Measurements from ENCODE around the gene MIPEP.

DNA sequence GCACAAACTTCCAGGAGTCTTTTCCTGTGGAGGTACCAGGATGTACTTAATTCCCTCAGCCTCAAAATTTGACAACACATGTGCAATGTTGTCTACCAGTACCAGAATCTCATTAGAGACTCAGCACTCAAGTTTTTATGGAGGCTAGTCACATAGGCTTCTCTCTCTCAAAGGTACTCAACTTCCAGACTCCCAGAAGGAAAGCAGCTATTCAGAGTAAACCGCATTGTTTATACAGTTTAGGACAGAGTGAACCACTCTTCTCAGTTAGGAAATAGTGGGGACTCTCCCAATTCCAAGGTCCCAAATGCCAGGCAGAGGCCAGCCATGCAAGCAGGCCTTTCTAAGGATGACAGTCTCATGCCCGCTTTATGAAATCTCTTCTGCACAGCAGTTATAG lies 16.6 kb upstream of the MIPEP start:
- no peak for TF ChIP-seq RAD21 (conservative IDR thresholded peaks at IDR 0.05)
- TF ChIP-seq CTCF (IDR thresholded peaks at IDR 0.05; ENCODE audit: poor library complexity, severe bottlenecking) = no peak
- TF ChIP-seq POLR2AphosphoS5 (IDR thresholded peaks at IDR 0.05) = no peak
- no peak for TF ChIP-seq TAF1 (IDR thresholded peaks at IDR 0.05; ENCODE audit: low read depth)
- TF ChIP-seq EP300 (conservative IDR thresholded peaks at IDR 0.05; ENCODE audit: poor library complexity, severe bottlenecking) = no peak
- TF ChIP-seq EZH2 (IDR thresholded peaks at IDR 0.05; ENCODE audit: borderline replicate concordance, insufficient read depth, low read length, poor library complexity, severe bottlenecking) = no peak

Measured in neural cell (in vitro differentiated cells).